Measurements from ENCODE around the gene POLR2A.

The POLR2A gene

GRCh38 chr17:7484067-7484918 lies at the start of gene POLR2A:
POLR2A (plus strand) TSS chr17:7484366.
- no peaks in the 10 kb centered on the region for H3K9me3 ChIP-seq (ENCODE audit: control insufficient read depth, insufficient read depth, low read length)
- peak within 1 kb of the TSS; percentile 83 for H3K9ac ChIP-seq (ENCODE audit: low read depth, low read length)
- no peaks in the 10 kb centered on the region for H3K36me3 ChIP-seq (ENCODE audit: insufficient read depth, low read length)
- H3K4me1 ChIP-seq (ENCODE audit: insufficient read depth, low read length) = peaks cover 19% of the 10 kb centered on the region

GRCh38 chr17:7435676-7436555 lies 48.2 kb upstream of the POLR2A start:
- Histone ChIP-seq H3K4me1 (ENCODE audit: insufficient read depth, low read length) (peaks cover 4% of the 10 kb centered on the region; the same call in 1 of the 2 replicates), H3K36me3 (ENCODE audit: insufficient read depth, low read length) (no peaks in the 10 kb centered on the region), H3K9ac (ENCODE audit: low read depth, low read length) (peak overlapping the region; percentile 64), H3K9me3 (ENCODE audit: control insufficient read depth, insufficient read depth, low read length) (no peaks in the 10 kb centered on the region)

GRCh38 chr17:7436556-7437368 lies 47.4 kb upstream of the POLR2A start:
- Histone ChIP-seq H3K9ac (ENCODE audit: low read depth, low read length) (peak overlapping the region; percentile 64), H3K9me3 (ENCODE audit: control insufficient read depth, insufficient read depth, low read length) (no peaks in the 10 kb centered on the region), H3K36me3 (ENCODE audit: insufficient read depth, low read length) (no peaks in the 10 kb centered on the region), H3K4me1 (ENCODE audit: insufficient read depth, low read length) (peaks cover 4% of the 10 kb centered on the region)

- H3K9ac ChIP-seq (ENCODE audit: low read depth, low read length) = peak overlapping the region; percentile 64
- no peaks in the 10 kb centered on the region for H3K9me3 ChIP-seq (ENCODE audit: control insufficient read depth, insufficient read depth, low read length)
- H3K36me3 ChIP-seq (ENCODE audit: insufficient read depth, low read length) = no peaks in the 10 kb centered on the region
- peaks cover 4% of the 10 kb centered on the region for H3K4me1 ChIP-seq (ENCODE audit: insufficient read depth, low read length)
These were observed 46.8 kb upstream of the POLR2A start for GRCh38 chr17:7437369-7437863.

- peak overlapping the region; percentile 64 for H3K9ac ChIP-seq (ENCODE audit: low read depth, low read length)
- H3K4me1 ChIP-seq (ENCODE audit: insufficient read depth, low read length) = peaks cover 4% of the 10 kb centered on the region
- H3K9me3 ChIP-seq (ENCODE audit: control insufficient read depth, insufficient read depth, low read length) = no peaks in the 10 kb centered on the region
- H3K36me3 ChIP-seq (ENCODE audit: insufficient read depth, low read length) = no peaks in the 10 kb centered on the region
These were observed 46.1 kb upstream of the POLR2A start for GRCh38 chr17:7437950-7438614.

- peak overlapping the region; percentile 64 for H3K9ac ChIP-seq (ENCODE audit: low read depth, low read length)
These were observed 45.3 kb upstream of the POLR2A start for GRCh38 chr17:7438656-7439460.

GRCh38 chr17:7439462-7440112 lies 44.6 kb upstream of the POLR2A start, which contains the start of gene FGF11:
FGF11 (plus strand) TSS chr17:7439512; CDS start chr17:7439621, 109 bp downstream.
- peak within 1 kb of the TSS; percentile 64 for H3K9ac ChIP-seq (ENCODE audit: low read depth, low read length)
- H3K4me1 ChIP-seq (ENCODE audit: insufficient read depth, low read length) = peaks cover 8% of the 10 kb centered on the region
- no peaks in the 10 kb centered on the region for H3K36me3 ChIP-seq (ENCODE audit: insufficient read depth, low read length)
- H3K9me3 ChIP-seq (ENCODE audit: control insufficient read depth, insufficient read depth, low read length) = no peaks in the 10 kb centered on the region

More at GRCh38 chr17:7438656-7439460, 45.3 kb upstream of the POLR2A start:
- Histone ChIP-seq H3K9me3 (ENCODE audit: control insufficient read depth, insufficient read depth, low read length) (no peaks in the 10 kb centered on the region), H3K36me3 (ENCODE audit: insufficient read depth, low read length) (no peaks in the 10 kb centered on the region), H3K4me1 (ENCODE audit: insufficient read depth, low read length) (peaks cover 4% of the 10 kb centered on the region)

GRCh38 chr17:7440113-7440833 lies 43.9 kb upstream of the POLR2A start:
- H3K4me1 ChIP-seq (ENCODE audit: insufficient read depth, low read length) = peaks cover 9% of the 10 kb centered on the region
- H3K9me3 ChIP-seq (ENCODE audit: control insufficient read depth, insufficient read depth, low read length) = no peaks in the 10 kb centered on the region
- H3K36me3 ChIP-seq (ENCODE audit: insufficient read depth, low read length) = no peaks in the 10 kb centered on the region
- peak overlapping the region; percentile 64 for H3K9ac ChIP-seq (ENCODE audit: low read depth, low read length)

- H3K4me1 ChIP-seq (ENCODE audit: insufficient read depth, low read length) = peaks cover 9% of the 10 kb centered on the region
- H3K9me3 ChIP-seq (ENCODE audit: control insufficient read depth, insufficient read depth, low read length) = no peaks in the 10 kb centered on the region
- H3K36me3 ChIP-seq (ENCODE audit: insufficient read depth, low read length) = no peaks in the 10 kb centered on the region
- H3K9ac ChIP-seq (ENCODE audit: low read depth, low read length) = peak overlapping the region; percentile 64
These were observed 43.4 kb upstream of the POLR2A start for GRCh38 chr17:7440834-7441195.

GRCh38 chr17:7441266-7441665 lies 42.9 kb upstream of the POLR2A start:
- Histone ChIP-seq H3K9ac (ENCODE audit: low read depth, low read length) (peak overlapping the region; percentile 64), H3K4me1 (ENCODE audit: insufficient read depth, low read length) (peaks cover 9% of the 10 kb centered on the region), H3K9me3 (ENCODE audit: control insufficient read depth, insufficient read depth, low read length) (no peaks in the 10 kb centered on the region), H3K36me3 (ENCODE audit: insufficient read depth, low read length) (no peaks in the 10 kb centered on the region)

GRCh38 chr17:7442142-7442541 lies 42.0 kb upstream of the POLR2A start:
- Histone ChIP-seq H3K9ac (ENCODE audit: low read depth, low read length) (no peak overlapping the region), H3K36me3 (ENCODE audit: insufficient read depth, low read length) (no peaks in the 10 kb centered on the region), H3K9me3 (ENCODE audit: control insufficient read depth, insufficient read depth, low read length) (no peaks in the 10 kb centered on the region), H3K4me1 (ENCODE audit: insufficient read depth, low read length) (peaks cover 9% of the 10 kb centered on the region)
